ENCODE results near the gene SRSF1. TPM values are rescaled to one million over a fixed set of nuclear protein-coding genes. Genes with fewer than 3 reads are reported as not detected.
"Not testable (repeated sequence)": the region's sequence is repeated elsewhere in the genome, so short reads cannot be mapped to it uniquely, and the experiment has no call there.

SRSF1 gene
- total RNA-seq, 1 donor from 2014 or later, result 155 TPM

- Histone ChIP-seq H3K27me3 (no peaks in the 10 kb centered on the region), H3K4me3 (no peak overlapping the region), H3K4me1 (peaks cover 12% of the 10 kb centered on the region), H3K36me3 (peaks cover 0 to 89% of the 10 kb centered on the region in 2 donors), H3K9me3 (no peaks in the 10 kb centered on the region), H3K27ac (no peak overlapping the region)
- TF ChIP-seq CTCF (IDR thresholded peaks at IDR 0.05) (no peak), POLR2AphosphoS5 (IDR thresholded peaks at IDR 0.05; ENCODE audit: insufficient read depth in 1 of 2, low read depth in 1 of 2) (no peak), POLR2A (IDR thresholded peaks at IDR 0.05) (no peak)
- no peak for DNase-seq (ENCODE audit: extremely low spot score in 2 of 2)
- intact Hi-C loops (cut with DNase I), result no loop called here
These were observed 30.5 kb downstream of the SRSF1 start for GRCh38 chr17:57976594-57976993.

GRCh38 chr17:57975044-57975443 is 32.0 kb downstream of the SRSF1 start:
- DNase-seq (ENCODE audit: extremely low spot score in 2 of 2), result peak in 1 of 2 donors; percentile 47
- Histone ChIP-seq H3K27ac (peak overlapping the region; percentile 28), H3K4me1 (no peaks in the 10 kb centered on the region), H3K4me3 (no peak overlapping the region), H3K36me3 (peaks cover 0 to 78% of the 10 kb centered on the region in 2 donors), H3K27me3 (no peaks in the 10 kb centered on the region), H3K9me3 (no peaks in the 10 kb centered on the region)
- intact Hi-C loops (cut with DNase I), result no loop called here
- no peak for TF ChIP-seq POLR2AphosphoS5 (IDR thresholded peaks at IDR 0.05; ENCODE audit: insufficient read depth in 1 of 2, low read depth in 1 of 2)
- no peak for TF ChIP-seq POLR2A (IDR thresholded peaks at IDR 0.05)
- no peak for TF ChIP-seq CTCF (IDR thresholded peaks at IDR 0.05)

GRCh38 chr17:57974053-57974824 is 32.8 kb downstream of the SRSF1 start:
- DNase-seq (ENCODE audit: extremely low spot score in 2 of 2), result peak in 1 of 2 donors; percentile 37
- H3K36me3 ChIP-seq, result peaks cover 0 to 70% of the 10 kb centered on the region in 2 donors
- H3K4me3 ChIP-seq; intact Hi-C loops (cut with DNase I); H3K27ac ChIP-seq; H3K27me3 ChIP-seq; H3K9me3 ChIP-seq; H3K4me1 ChIP-seq: not testable (repeated sequence)

GRCh38 chr17:57972151-57972550 is 34.9 kb downstream of the SRSF1 start:
- peak in 1 of 2 donors; percentile 52 for DNase-seq (ENCODE audit: extremely low spot score in 2 of 2)
- Histone ChIP-seq H3K27ac (no peak overlapping the region), H3K9me3 (no peaks in the 10 kb centered on the region), H3K36me3 (peaks cover 0 to 50% of the 10 kb centered on the region in 2 donors), H3K4me3 (no peak overlapping the region), H3K4me1 (no peaks in the 10 kb centered on the region), H3K27me3 (no peaks in the 10 kb centered on the region)
- TF ChIP-seq POLR2AphosphoS5 (IDR thresholded peaks at IDR 0.05; ENCODE audit: insufficient read depth in 1 of 2, low read depth in 1 of 2) (no peak), CTCF (IDR thresholded peaks at IDR 0.05) (no peak), POLR2A (IDR thresholded peaks at IDR 0.05) (no peak)
- intact Hi-C loops (cut with DNase I), result no loop called here

- Histone ChIP-seq H3K27me3 (no peaks in the 10 kb centered on the region), H3K27ac (no peak overlapping the region), H3K36me3 (peaks cover 0 to 45% of the 10 kb centered on the region in 2 donors), H3K4me1 (no peaks in the 10 kb centered on the region), H3K9me3 (no peaks in the 10 kb centered on the region), H3K4me3 (no peak overlapping the region)
- intact Hi-C loops (cut with DNase I), result no loop called here
- TF ChIP-seq CTCF (IDR thresholded peaks at IDR 0.05), result no peak
- no peak for TF ChIP-seq POLR2AphosphoS5 (IDR thresholded peaks at IDR 0.05; ENCODE audit: insufficient read depth in 1 of 2, low read depth in 1 of 2)
- TF ChIP-seq POLR2A (IDR thresholded peaks at IDR 0.05), result no peak
- peak in 1 of 2 donors; percentile 29 for DNase-seq (ENCODE audit: extremely low spot score in 2 of 2)
These were observed 35.5 kb downstream of the SRSF1 start for GRCh38 chr17:57971572-57971971.

Data from vagina (tissue), 2 donors.